Measurements from ENCODE around the gene OAS2. TPM values are rescaled to one million over a fixed set of nuclear protein-coding genes. Genes with fewer than 3 reads are reported as not detected.

OAS2 gene
- not detected for polyA plus RNA-seq (2013, experiment 1 of 2; ENCODE audit: insufficient read length)
- polyA plus RNA-seq (2013, experiment 2 of 2; ENCODE audit: insufficient read length), result not detected

GRCh38 chr12:112978163-112979040, at the start of gene OAS2:
TSS of gene OAS2 (plus strand) at chr12:112978519. CDS start at chr12:112978609, 90 bp downstream.
- peak; percentile 37 for DNase-seq

- DNase-seq, result no peak
These were observed 49.3 kb upstream of the OAS2 start for GRCh38 chr12:112928978-112929377.

GRCh38 chr12:112929715-112930114, 48.6 kb upstream of the OAS2 start:
- no peak for DNase-seq

- no peak for DNase-seq
These were observed 48.0 kb upstream of the OAS2 start for GRCh38 chr12:112930350-112930749.

- no peak for DNase-seq
These were observed 45.7 kb upstream of the OAS2 start for GRCh38 chr12:112932485-112933128.

- DNase-seq, result no peak
These were observed 45.2 kb upstream of the OAS2 start for GRCh38 chr12:112933129-112933505.

- DNase-seq, result no peak
These were observed 42.1 kb upstream of the OAS2 start for GRCh38 chr12:112936264-112936663.

- DNase-seq, result no peak
These were observed 41.4 kb upstream of the OAS2 start for GRCh38 chr12:112936927-112937326.

GRCh38 chr12:112937741-112938719, 40.3 kb upstream of the OAS2 start, which contains the start of gene OAS3:
TSS of gene OAS3 (plus strand) at chr12:112938474. CDS start at chr12:112938531, 57 bp downstream.
- DNase-seq, result peak; percentile 59

- no peak for DNase-seq
These were observed 39.6 kb upstream of the OAS2 start for GRCh38 chr12:112938751-112939150.

- DNase-seq, result no peak
These were observed 38.4 kb upstream of the OAS2 start for GRCh38 chr12:112939761-112940381.

- DNase-seq, result no peak
These were observed 36.6 kb upstream of the OAS2 start for GRCh38 chr12:112941528-112942335.

GRCh38 chr12:112942572-112942971, 35.7 kb upstream of the OAS2 start:
- no peak for DNase-seq

- DNase-seq, result no peak
These were observed 34.2 kb upstream of the OAS2 start for GRCh38 chr12:112944024-112944690.

- no peak for DNase-seq
These were observed 32.8 kb upstream of the OAS2 start for GRCh38 chr12:112945515-112945914.

GRCh38 chr12:112946236-112947000, 31.9 kb upstream of the OAS2 start:
- no peak for DNase-seq

- no peak for DNase-seq
These were observed 31.0 kb upstream of the OAS2 start for GRCh38 chr12:112947314-112947713.

GRCh38 chr12:112947761-112948160, 30.6 kb upstream of the OAS2 start:
- no peak for DNase-seq

- DNase-seq, result no peak
These were observed 29.5 kb upstream of the OAS2 start for GRCh38 chr12:112948806-112949205.

GRCh38 chr12:112950701-112951100, 27.6 kb upstream of the OAS2 start:
- no peak for DNase-seq
